ENCODE data around the gene IGF1. TPM values are rescaled to one million over a fixed set of nuclear protein-coding genes. Genes with fewer than 3 reads are reported as not detected.
"Not testable (repeated sequence)": the region's sequence is repeated elsewhere in the genome, so short reads cannot be mapped to it uniquely, and the experiment has no call there.

The IGF1 gene
- total and polyA plus RNA-seq, 10 of the 15 experiments (the other 5 are each of a cell fraction or from before 2014, with no cell fraction given), result 2.4 to 9.2 (median 3.5) TPM

DNA sequence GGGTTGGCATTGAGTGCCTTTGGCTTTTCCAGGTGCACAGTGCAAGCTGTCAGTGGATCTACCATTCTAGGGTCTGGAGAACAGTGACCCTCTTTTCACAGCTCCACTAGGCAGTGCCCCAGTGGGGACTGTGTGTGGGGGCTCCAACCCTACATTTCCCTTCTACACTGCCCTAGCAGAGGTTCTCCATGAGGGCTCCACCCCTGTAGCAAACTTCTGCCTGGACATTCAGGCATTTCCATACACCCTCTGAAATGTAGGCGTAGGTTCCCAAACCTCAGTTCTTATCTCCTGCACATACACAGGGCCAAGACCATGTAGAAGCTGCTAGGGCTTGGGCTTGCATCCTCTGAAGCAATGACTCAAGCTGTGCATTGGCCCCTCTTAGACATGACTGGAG lies 126.1 kb downstream of the IGF1 start:
- H3K27me3 ChIP-seq (replicated peaks in 1 of 2; ENCODE audit: control insufficient read depth in 2 of 2, insufficient read depth in 2 of 2, low read length in 1 of 2); BruUV-seq (replicated peaks); ATAC-seq; H3K79me2 ChIP-seq (ENCODE audit: control insufficient read depth, insufficient read depth, low read length); FAIRE-seq; H3K27ac ChIP-seq (ENCODE audit: control insufficient read depth, insufficient read depth); in situ Hi-C loops (cut with MboI); DNase-seq (ENCODE audit: low read depth, low spot score); H4K20me1 ChIP-seq (ENCODE audit: control insufficient read depth, insufficient read depth); SMC1A ChIA-PET (ENCODE audit: uncharacterized antibody, unreplicated experiment); intact Hi-C loops (cut with micrococcal nuclease; ENCODE audit: unreplicated experiment); H3K36me3 ChIP-seq (ENCODE audit: control insufficient read depth in 2 of 2, insufficient read depth in 2 of 2, low read length in 1 of 2); H3K9me3 ChIP-seq (replicated peaks; ENCODE audit: control insufficient read depth, insufficient read depth, low read length); H2AFZ ChIP-seq (ENCODE audit: control insufficient read depth, low read depth, low read length); CTCF ChIA-PET; H3K4me1 ChIP-seq (ENCODE audit: control insufficient read depth, insufficient read depth, low read length); RAD21 ChIA-PET (ENCODE audit: unreplicated experiment); H3K9ac ChIP-seq (ENCODE audit: control insufficient read depth, insufficient read depth, low read length); H3K4me3 ChIP-seq; H3K4me2 ChIP-seq (ENCODE audit: control insufficient read depth, insufficient read depth); POLR2A ChIA-PET: not testable (repeated sequence)
- 85% methylated on average over 1 of the region's 1 CpG for WGBS (ENCODE audit: insufficient coverage, insufficient replicate concordance, low lambda C conversion rate, missing lambda C conversion rate)

DNA sequence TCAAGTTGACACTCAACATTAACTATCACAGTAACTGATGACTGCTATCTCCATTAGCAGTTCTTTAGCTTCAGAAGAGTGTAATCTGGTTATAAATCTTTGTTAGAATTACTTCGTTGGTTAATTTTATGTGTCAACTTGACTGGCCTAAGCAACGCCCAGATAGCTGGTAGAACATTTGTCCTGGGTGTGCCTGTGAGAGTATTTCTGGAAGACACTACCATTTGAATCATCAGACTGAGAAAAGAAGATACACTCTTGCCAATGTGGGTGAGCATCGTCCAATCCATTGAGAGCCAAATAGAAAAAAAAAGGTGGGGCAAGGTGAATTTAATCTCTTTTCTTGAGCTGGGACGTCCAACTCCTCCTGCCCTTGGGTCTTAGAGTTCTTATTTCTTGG lies 129.0 kb downstream of the IGF1 start:
- POLR2A ChIA-PET, result no interaction called here
- FAIRE-seq (no peak), DNase-seq (ENCODE audit: low read depth, low spot score) (no peak), ATAC-seq (no peak)
- H3K9me3 ChIP-seq (replicated peaks; ENCODE audit: control insufficient read depth, insufficient read depth, low read length), result peaks cover 5% of the 10 kb centered on the region; the same call in 1 of the 3 replicates
- TF ChIP-seq ZNF207 (IDR thresholded peaks at IDR 0.05; ENCODE audit: borderline replicate concordance) (no peak), RFX5 (IDR thresholded peaks at IDR 0.05; ENCODE audit: low read depth, low read length) (no peak), RAD51 (IDR thresholded peaks at IDR 0.05) (no peak), RAD21 (IDR thresholded peaks at IDR 0.05; ENCODE audit: insufficient read depth, low read depth, low read length) (no peak)
- TF ChIP-seq, protein P1, sequence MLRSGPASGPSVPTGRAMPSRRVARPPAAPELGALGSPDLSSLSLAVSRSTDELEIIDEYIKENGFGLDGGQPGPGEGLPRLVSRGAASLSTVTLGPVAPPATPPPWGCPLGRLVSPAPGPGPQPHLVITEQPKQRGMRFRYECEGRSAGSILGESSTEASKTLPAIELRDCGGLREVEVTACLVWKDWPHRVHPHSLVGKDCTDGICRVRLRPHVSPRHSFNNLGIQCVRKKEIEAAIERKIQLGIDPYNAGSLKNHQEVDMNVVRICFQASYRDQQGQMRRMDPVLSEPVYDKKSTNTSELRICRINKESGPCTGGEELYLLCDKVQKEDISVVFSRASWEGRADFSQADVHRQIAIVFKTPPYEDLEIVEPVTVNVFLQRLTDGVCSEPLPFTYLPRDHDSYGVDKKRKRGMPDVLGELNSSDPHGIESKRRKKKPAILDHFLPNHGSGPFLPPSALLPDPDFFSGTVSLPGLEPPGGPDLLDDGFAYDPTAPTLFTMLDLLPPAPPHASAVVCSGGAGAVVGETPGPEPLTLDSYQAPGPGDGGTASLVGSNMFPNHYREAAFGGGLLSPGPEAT (IDR thresholded peaks at IDR 0.05; ENCODE audit: low read depth), result no peak
- TF ChIP-seq, protein P2, sequence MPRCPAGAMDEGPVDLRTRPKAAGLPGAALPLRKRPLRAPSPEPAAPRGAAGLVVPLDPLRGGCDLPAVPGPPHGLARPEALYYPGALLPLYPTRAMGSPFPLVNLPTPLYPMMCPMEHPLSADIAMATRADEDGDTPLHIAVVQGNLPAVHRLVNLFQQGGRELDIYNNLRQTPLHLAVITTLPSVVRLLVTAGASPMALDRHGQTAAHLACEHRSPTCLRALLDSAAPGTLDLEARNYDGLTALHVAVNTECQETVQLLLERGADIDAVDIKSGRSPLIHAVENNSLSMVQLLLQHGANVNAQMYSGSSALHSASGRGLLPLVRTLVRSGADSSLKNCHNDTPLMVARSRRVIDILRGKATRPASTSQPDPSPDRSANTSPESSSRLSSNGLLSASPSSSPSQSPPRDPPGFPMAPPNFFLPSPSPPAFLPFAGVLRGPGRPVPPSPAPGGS (IDR thresholded peaks at IDR 0.05; ENCODE audit: borderline replicate concordance, insufficient read depth, low read depth, low read length, poor library complexity, severe bottlenecking), result no peak
- TF ChIP-seq, protein P3, sequence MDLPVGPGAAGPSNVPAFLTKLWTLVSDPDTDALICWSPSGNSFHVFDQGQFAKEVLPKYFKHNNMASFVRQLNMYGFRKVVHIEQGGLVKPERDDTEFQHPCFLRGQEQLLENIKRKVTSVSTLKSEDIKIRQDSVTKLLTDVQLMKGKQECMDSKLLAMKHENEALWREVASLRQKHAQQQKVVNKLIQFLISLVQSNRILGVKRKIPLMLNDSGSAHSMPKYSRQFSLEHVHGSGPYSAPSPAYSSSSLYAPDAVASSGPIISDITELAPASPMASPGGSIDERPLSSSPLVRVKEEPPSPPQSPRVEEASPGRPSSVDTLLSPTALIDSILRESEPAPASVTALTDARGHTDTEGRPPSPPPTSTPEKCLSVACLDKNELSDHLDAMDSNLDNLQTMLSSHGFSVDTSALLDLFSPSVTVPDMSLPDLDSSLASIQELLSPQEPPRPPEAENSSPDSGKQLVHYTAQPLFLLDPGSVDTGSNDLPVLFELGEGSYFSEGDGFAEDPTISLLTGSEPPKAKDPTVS (IDR thresholded peaks at IDR 0.05; ENCODE audit: low read depth, low read length), result no peak
- TF ChIP-seq, protein P4, sequence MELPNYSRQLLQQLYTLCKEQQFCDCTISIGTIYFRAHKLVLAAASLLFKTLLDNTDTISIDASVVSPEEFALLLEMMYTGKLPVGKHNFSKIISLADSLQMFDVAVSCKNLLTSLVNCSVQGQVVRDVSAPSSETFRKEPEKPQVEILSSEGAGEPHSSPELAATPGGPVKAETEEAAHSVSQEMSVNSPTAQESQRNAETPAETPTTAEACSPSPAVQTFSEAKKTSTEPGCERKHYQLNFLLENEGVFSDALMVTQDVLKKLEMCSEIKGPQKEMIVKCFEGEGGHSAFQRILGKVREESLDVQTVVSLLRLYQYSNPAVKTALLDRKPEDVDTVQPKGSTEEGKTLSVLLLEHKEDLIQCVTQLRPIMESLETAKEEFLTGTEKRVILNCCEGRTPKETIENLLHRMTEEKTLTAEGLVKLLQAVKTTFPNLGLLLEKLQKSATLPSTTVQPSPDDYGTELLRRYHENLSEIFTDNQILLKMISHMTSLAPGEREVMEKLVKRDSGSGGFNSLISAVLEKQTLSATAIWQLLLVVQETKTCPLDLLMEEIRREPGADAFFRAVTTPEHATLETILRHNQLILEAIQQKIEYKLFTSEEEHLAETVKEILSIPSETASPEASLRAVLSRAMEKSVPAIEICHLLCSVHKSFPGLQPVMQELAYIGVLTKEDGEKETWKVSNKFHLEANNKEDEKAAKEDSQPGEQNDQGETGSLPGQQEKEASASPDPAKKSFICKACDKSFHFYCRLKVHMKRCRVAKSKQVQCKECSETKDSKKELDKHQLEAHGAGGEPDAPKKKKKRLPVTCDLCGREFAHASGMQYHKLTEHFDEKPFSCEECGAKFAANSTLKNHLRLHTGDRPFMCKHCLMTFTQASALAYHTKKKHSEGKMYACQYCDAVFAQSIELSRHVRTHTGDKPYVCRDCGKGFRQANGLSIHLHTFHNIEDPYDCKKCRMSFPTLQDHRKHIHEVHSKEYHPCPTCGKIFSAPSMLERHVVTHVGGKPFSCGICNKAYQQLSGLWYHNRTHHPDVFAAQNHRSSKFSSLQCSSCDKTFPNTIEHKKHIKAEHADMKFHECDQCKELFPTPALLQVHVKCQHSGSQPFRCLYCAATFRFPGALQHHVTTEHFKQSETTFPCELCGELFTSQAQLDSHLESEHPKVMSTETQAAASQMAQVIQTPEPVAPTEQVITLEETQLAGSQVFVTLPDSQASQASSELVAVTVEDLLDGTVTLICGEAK (IDR thresholded peaks at IDR 0.05; ENCODE audit: borderline replicate concordance), result no peak
- no peaks in the 10 kb centered on the region for H3K79me2 ChIP-seq (ENCODE audit: control insufficient read depth, insufficient read depth, low read length)
- no peaks in the 10 kb centered on the region for H3K36me3 ChIP-seq (ENCODE audit: control insufficient read depth in 2 of 2, insufficient read depth in 2 of 2, low read length in 1 of 2)
- no peak overlapping the region for H2AFZ ChIP-seq (ENCODE audit: control insufficient read depth, low read depth, low read length)
- no peak overlapping the region for H3K4me3 ChIP-seq
- RAD21 ChIA-PET (ENCODE audit: unreplicated experiment), result no interaction called here
- no peak overlapping the region for H3K9ac ChIP-seq (ENCODE audit: control insufficient read depth, insufficient read depth, low read length)
- intact Hi-C loops (cut with micrococcal nuclease; ENCODE audit: unreplicated experiment) (no loop called here), in situ Hi-C loops (cut with MboI) (no loop called here)
- WGBS (ENCODE audit: insufficient coverage, insufficient replicate concordance, low lambda C conversion rate, missing lambda C conversion rate), result 5% methylated on average over 4 of the region's 4 CpGs
- H3K27ac ChIP-seq (ENCODE audit: control insufficient read depth, insufficient read depth), result no peak overlapping the region
- SMC1A ChIA-PET (ENCODE audit: uncharacterized antibody, unreplicated experiment), result no interaction called here
- H3K4me2 ChIP-seq (ENCODE audit: control insufficient read depth, insufficient read depth), result no peak overlapping the region
- no TSS peak for BruUV-seq (replicated peaks)
- H3K27me3 ChIP-seq (replicated peaks in 1 of 2; ENCODE audit: control insufficient read depth in 2 of 2, insufficient read depth in 2 of 2, low read length in 1 of 2), result no peaks in the 10 kb centered on the region
- CTCF ChIA-PET, result interaction anchor here (1.2 kb wide), 1 partner anchor 24 kb away, joined by 3 read pairs; no protein-coding TSS in a partner anchor
- H4K20me1 ChIP-seq (ENCODE audit: control insufficient read depth, insufficient read depth), result no peaks in the 10 kb centered on the region
- H3K4me1 ChIP-seq (ENCODE audit: control insufficient read depth, insufficient read depth, low read length), result no peaks in the 10 kb centered on the region
